A673 (cell line): ENCODE measurements around the gene MC2R. TPM values are rescaled to one million over a fixed set of nuclear protein-coding genes. Genes with fewer than 3 reads are reported as not detected.

Source experiments
- BruUV-seq: library from RNA; stranded (reverse); fragments of 400-500 nt; replicated peaks from 2 replicates; lab custom pipeline; 2021; lab: Mats Ljungman, UMichigan
- CTCF ChIA-PET: fragments of 300-600 bp; sonication (Branson Sonifier 250); formaldehyde crosslinking; loops from one replicate; lab custom pipeline; 2022; ENCODE audit warnings: antibody characterized with exemption; lab: Charles Lee
- POLR2A ChIA-PET: fragments of 300-600 bp; sonication (Branson Sonifier 250); formaldehyde crosslinking; loops from one replicate; lab custom pipeline; 2022; ENCODE audit warnings: antibody characterized with exemption; ENCODE audit not compliant: low non-redundant PET; lab: Charles Lee
- DNase-seq: peaks from one replicate; pipeline ENCODE4 v3.0.0-alpha.2; 2015; ENCODE audit warnings: low spot score
- H3K27ac ChIP-seq: fragments of 200-600 bp; sonication (generic); 2 replicates; pipeline ENCODE4 v1.5.1; 2016; ENCODE audit warnings: mixed run types, low read depth, mild to moderate bottlenecking, mixed read lengths, antibody characterized with exemption, low read length; ENCODE audit not compliant: poor library complexity, severe bottlenecking
- H3K27me3 ChIP-seq: fragments of 200-600 bp; sonication (generic); replicated peaks from 2 replicates; pipeline ENCODE4 v1.6.1; 2017; ENCODE audit warnings: mixed run types, low read depth, mild to moderate bottlenecking, mixed read lengths, antibody characterized with exemption, low read length; ENCODE audit not compliant: insufficient read depth, poor library complexity
- H3K36me3 ChIP-seq: fragments of 200-600 bp; sonication (generic); 2 replicates; pipeline ENCODE4 v1.6.1; 2016; ENCODE audit warnings: mixed run types, mild to moderate bottlenecking, mixed read lengths, antibody characterized with exemption, low read length; ENCODE audit not compliant: insufficient read depth, poor library complexity, severe bottlenecking
- H3K4me1 ChIP-seq: fragments of 200-600 bp; sonication (generic); 2 replicates; pipeline ENCODE4 v1.6.1; 2017; ENCODE audit warnings: mixed run types, mild to moderate bottlenecking, mixed read lengths, antibody characterized with exemption, low read length; ENCODE audit not compliant: insufficient read depth, poor library complexity, severe bottlenecking
- H3K4me3 ChIP-seq: fragments of 200-600 bp; sonication (generic); 2 replicates; pipeline ENCODE4 v1.5.1; 2016; ENCODE audit warnings: low read depth, mixed run types, mild to moderate bottlenecking, mixed read lengths, low read length; ENCODE audit not compliant: poor library complexity, severe bottlenecking
- H3K9me3 ChIP-seq: fragments of 200-600 bp; sonication (generic); 2 replicates; pipeline ENCODE4 v1.6.1; 2016; ENCODE audit warnings: mixed run types, low read depth, mild to moderate bottlenecking, mixed read lengths, antibody characterized with exemption, low read length; ENCODE audit not compliant: poor library complexity, severe bottlenecking
- EZH2 ChIP-seq: fragments of 200-600 bp; sonication (generic); IDR thresholded peaks from 2 replicates; pipeline ENCODE4 v1.6.1; 2017; ENCODE audit warnings: borderline replicate concordance, low read depth, mild to moderate bottlenecking, mixed read lengths, antibody characterized with exemption, low read length; ENCODE audit not compliant: poor library complexity, severe bottlenecking
- intact Hi-C: fragments of 100-400 bp; cut with micrococcal nuclease; formaldehyde crosslinking; loops from one replicate; pipeline ENCODE4 v1.10.0; 2022; ENCODE audit not compliant: unreplicated experiment
- total RNA-seq: library from RNA; stranded (reverse); gene quantifications from 2 replicates; pipeline ENCODE4 v1.2.3, GENCODE V29; 2021
- TF ChIP-seq, protein P1 (sequence below): fragments of 300-800, 200-600 bp; sonication (generic); conservative IDR thresholded peaks from 2 replicates; pipeline ENCODE4 v1.5.1; 2017; ENCODE audit warnings: low read depth, mild to moderate bottlenecking, antibody characterized with exemption, low read length, moderate library complexity, mixed read lengths

Gene MC2R
- total RNA-seq, 1 experiment from 2014 or later: not detected

DNA sequence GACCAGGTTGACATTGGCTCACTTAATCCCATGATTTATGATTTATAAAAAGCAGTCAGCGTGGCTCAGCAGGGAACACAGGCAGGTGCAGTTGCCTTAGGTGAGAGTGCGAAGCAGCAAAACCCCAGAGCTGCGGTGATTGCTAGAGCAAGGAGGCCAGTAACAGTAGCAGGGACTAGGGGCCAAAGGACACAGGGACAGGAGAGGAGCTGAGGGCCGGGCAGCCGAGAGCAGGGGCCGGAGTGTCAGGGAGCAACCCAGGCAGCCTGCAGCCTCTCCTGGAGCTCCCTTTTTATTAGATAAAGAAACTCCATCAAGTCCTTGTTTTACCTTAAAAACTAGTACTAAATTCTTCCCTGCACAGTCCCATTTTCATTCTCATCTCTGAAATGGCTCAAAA lies 4.3 kb downstream of the MC2R start:
- H3K4me1 ChIP-seq: no peaks in the 10 kb centered on the region
- H3K27ac ChIP-seq: no peak overlapping the region
- no peak for TF ChIP-seq EZH2
- TF ChIP-seq, protein P1, sequence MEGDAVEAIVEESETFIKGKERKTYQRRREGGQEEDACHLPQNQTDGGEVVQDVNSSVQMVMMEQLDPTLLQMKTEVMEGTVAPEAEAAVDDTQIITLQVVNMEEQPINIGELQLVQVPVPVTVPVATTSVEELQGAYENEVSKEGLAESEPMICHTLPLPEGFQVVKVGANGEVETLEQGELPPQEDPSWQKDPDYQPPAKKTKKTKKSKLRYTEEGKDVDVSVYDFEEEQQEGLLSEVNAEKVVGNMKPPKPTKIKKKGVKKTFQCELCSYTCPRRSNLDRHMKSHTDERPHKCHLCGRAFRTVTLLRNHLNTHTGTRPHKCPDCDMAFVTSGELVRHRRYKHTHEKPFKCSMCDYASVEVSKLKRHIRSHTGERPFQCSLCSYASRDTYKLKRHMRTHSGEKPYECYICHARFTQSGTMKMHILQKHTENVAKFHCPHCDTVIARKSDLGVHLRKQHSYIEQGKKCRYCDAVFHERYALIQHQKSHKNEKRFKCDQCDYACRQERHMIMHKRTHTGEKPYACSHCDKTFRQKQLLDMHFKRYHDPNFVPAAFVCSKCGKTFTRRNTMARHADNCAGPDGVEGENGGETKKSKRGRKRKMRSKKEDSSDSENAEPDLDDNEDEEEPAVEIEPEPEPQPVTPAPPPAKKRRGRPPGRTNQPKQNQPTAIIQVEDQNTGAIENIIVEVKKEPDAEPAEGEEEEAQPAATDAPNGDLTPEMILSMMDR: no peak
- H3K27me3 ChIP-seq: no peaks in the 10 kb centered on the region
- no TSS peak for BruUV-seq
- intact Hi-C loops: no loop called here
- ChIA-PET POLR2A (no interaction called here), CTCF (no interaction called here)
- H3K4me3 ChIP-seq: no peak overlapping the region
- no peaks in the 10 kb centered on the region for H3K36me3 ChIP-seq
- no peaks in the 10 kb centered on the region for H3K9me3 ChIP-seq
- DNase-seq: no peak

DNA sequence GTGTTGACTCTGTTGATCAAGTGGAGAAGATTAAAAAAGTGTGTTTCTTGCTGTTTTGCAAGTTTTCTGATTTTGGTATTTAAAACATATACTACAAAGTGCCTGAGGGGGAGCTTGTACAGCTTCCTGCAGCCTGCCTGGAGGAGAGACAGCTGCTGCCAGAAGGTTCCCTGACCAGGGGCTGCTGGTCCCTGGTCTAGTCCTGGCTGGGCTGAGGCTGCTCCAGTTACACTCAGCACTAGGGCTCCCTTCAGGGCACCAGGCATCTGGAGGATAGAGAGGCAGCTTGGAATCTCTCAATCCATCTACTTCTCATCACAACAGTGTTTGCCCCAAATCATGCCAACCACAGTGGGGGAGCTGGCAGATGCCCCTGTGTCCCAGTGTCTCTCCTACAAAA lies 4.8 kb downstream of the MC2R start:
- intact Hi-C loops: no loop called here
- H3K9me3 ChIP-seq: no peaks in the 10 kb centered on the region
- no peaks in the 10 kb centered on the region for H3K4me1 ChIP-seq
- BruUV-seq: no TSS peak
- H3K27ac ChIP-seq: no peak overlapping the region
- no peaks in the 10 kb centered on the region for H3K27me3 ChIP-seq
- ChIA-PET CTCF (no interaction called here), POLR2A (no interaction called here)
- TF ChIP-seq, protein P1: no peak
- TF ChIP-seq EZH2: no peak
- no peak overlapping the region for H3K4me3 ChIP-seq
- no peak for DNase-seq
- H3K36me3 ChIP-seq: no peaks in the 10 kb centered on the region

DNA sequence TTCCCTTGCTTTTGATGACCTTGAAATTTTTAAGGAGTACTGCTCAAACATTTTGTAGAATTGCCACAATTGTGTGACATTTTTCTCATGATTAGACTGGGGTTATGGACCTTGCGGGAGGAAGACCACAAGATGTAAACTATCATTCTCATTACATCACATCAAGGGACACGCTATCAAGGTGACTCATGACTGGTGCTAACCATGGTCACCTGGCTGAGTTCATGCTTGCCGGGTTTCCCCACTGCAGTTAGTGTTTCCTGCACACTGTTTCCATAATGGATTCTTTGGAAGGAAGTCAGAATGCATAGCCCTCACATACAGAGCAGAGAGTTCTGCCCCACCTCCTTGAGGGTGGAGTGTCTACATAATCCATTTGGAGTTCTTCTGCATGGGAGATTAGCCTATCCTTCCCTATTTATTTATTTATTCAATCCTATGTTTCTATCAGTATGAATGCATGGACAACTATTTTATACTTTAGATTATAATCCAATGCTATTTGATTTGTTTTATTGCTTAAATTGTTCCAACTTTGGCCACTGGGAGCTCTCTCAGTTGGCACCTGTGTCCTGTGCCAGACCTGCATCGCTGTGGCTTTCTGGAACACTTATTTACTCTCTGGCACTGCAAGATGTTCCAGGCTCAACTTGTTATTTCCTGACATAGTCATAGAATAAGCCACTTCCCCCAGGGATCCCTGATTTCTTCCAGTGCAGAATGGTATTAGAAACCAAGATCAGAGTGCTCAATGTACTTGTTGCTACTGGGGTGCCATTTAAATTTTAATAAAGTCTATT lies 6.0 kb downstream of the MC2R start:
- TF ChIP-seq, protein P1: no peak
- no peak for TF ChIP-seq EZH2
- ChIA-PET CTCF (no interaction called here), POLR2A (no interaction called here)
- no peak overlapping the region for H3K4me3 ChIP-seq
- no peak overlapping the region for H3K27ac ChIP-seq
- intact Hi-C loops: no loop called here
- DNase-seq: no peak
- H3K36me3 ChIP-seq: no peaks in the 10 kb centered on the region
- no peaks in the 10 kb centered on the region for H3K27me3 ChIP-seq
- BruUV-seq: no TSS peak
- no peaks in the 10 kb centered on the region for H3K4me1 ChIP-seq
- H3K9me3 ChIP-seq: no peaks in the 10 kb centered on the region
